Measurements from ENCODE around the gene CDKN1C.

CDKN1C gene

GRCh38 chr11:2887515-2888195, 2.1 kb upstream of the CDKN1C start:
- no peak for FAIRE-seq

- no peak for FAIRE-seq
These were observed 1.4 kb upstream of the CDKN1C start for GRCh38 chr11:2886936-2887335.

- FAIRE-seq, result no peak
These were observed 768 bp upstream of the CDKN1C start for GRCh38 chr11:2886191-2886894.

GRCh38 chr11:2885017-2885677, 428 bp downstream of the CDKN1C start:
- no peak for FAIRE-seq

- FAIRE-seq, result no peak
These were observed 1.4 kb downstream of the CDKN1C start for GRCh38 chr11:2883979-2884815.

- no peak for FAIRE-seq
These were observed 2.0 kb downstream of the CDKN1C start for GRCh38 chr11:2883640-2883978.

- FAIRE-seq, result no peak
These were observed 3.0 kb downstream of the CDKN1C start for GRCh38 chr11:2882396-2883110.

GRCh38 chr11:2881981-2882375, 3.6 kb downstream of the CDKN1C start:
- no peak for FAIRE-seq

GRCh38 chr11:2881076-2881980, 4.2 kb downstream of the CDKN1C start:
- FAIRE-seq, result no peak

- no peak for FAIRE-seq
These were observed 4.9 kb downstream of the CDKN1C start for GRCh38 chr11:2880646-2881045.

- FAIRE-seq, result no peak
These were observed 6.8 kb downstream of the CDKN1C start for GRCh38 chr11:2878782-2879181.

GRCh38 chr11:2877474-2877873, 8.1 kb downstream of the CDKN1C start:
- FAIRE-seq, result no peak

GRCh38 chr11:2874963-2875362, 10.6 kb downstream of the CDKN1C start:
- no peak for FAIRE-seq

- FAIRE-seq, result no peak
These were observed 14.4 kb downstream of the CDKN1C start for GRCh38 chr11:2870969-2871680.

- FAIRE-seq, result no peak
These were observed 15.1 kb downstream of the CDKN1C start for GRCh38 chr11:2870460-2870859.

- FAIRE-seq, result no peak
These were observed 15.8 kb downstream of the CDKN1C start for GRCh38 chr11:2869561-2870427.

- FAIRE-seq, result no peak
These were observed 16.4 kb downstream of the CDKN1C start for GRCh38 chr11:2869134-2869526.

GRCh38 chr11:2868506-2869133, 17.0 kb downstream of the CDKN1C start:
- no peak for FAIRE-seq
